ENCODE data around the gene ENPP3.

DNA sequence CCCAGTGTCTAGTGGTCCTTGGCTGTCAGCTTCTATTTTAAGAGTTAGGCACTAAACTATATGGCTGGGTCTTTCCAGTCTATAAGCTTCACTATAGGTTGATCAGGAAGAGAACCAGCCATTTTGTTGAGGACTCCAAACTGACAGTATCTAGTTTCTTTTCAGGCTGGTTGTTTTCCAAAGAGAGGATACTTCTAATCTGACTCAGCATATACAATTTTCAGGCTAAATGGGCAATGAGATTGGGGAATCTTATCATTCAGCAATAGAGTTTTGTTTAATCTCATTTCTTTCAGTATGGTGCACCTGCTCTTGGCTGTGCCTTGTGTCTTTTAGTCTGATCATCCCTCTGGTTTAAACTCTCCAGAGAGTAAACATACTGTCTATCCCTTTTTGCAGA is 94.1 kb downstream of the ENPP3 start:
- TF ChIP-seq CTCF (IDR thresholded peaks at IDR 0.05): no peak
- TF ChIP-seq POLR2AphosphoS5 (IDR thresholded peaks at IDR 0.05; ENCODE audit: insufficient read depth in 1 of 2, low read depth in 1 of 2): no peak
